Astrocyte of the hippocampus (primary cell): ENCODE measurements around the gene KIRREL3.

Experiments used
- DNase-seq: peaks from one replicate; pipeline ENCODE4 v3.0.0; 2011; ENCODE audit warnings: low read depth, low spot score

KIRREL3 gene

GRCh38 chr11:126997641-126998040, 2.9 kb downstream of the KIRREL3 start:
- DNase-seq = no peak

GRCh38 chr11:126997196-126997595, 3.4 kb downstream of the KIRREL3 start:
- DNase-seq = peak; percentile 53

- no peak for DNase-seq
These were observed 4.3 kb downstream of the KIRREL3 start for GRCh38 chr11:126996036-126996804.

GRCh38 chr11:126993599-126993998, 7.0 kb downstream of the KIRREL3 start:
- DNase-seq = peak; percentile 58

- DNase-seq = peak; percentile 91
These were observed 7.8 kb downstream of the KIRREL3 start for GRCh38 chr11:126992804-126993111.

- peak; percentile 94 for DNase-seq
These were observed 8.3 kb downstream of the KIRREL3 start for GRCh38 chr11:126992065-126992803.

- DNase-seq = peak; percentile 39
These were observed 9.0 kb downstream of the KIRREL3 start for GRCh38 chr11:126991596-126991995.

GRCh38 chr11:126990716-126991480, 9.7 kb downstream of the KIRREL3 start:
- peak; percentile 34 for DNase-seq

GRCh38 chr11:126989942-126990715, 10.4 kb downstream of the KIRREL3 start:
- DNase-seq = peak; percentile 93

- no peak for DNase-seq
These were observed 11.9 kb downstream of the KIRREL3 start for GRCh38 chr11:126988655-126989054.

- no peak for DNase-seq
These were observed 18.9 kb downstream of the KIRREL3 start for GRCh38 chr11:126981635-126982034.

GRCh38 chr11:126978911-126979310, 21.7 kb downstream of the KIRREL3 start:
- DNase-seq = no peak

GRCh38 chr11:126978165-126978564, 22.4 kb downstream of the KIRREL3 start:
- peak; percentile 28 for DNase-seq

- no peak for DNase-seq
These were observed 27.5 kb downstream of the KIRREL3 start for GRCh38 chr11:126973051-126973450.

- no peak for DNase-seq
These were observed 29.3 kb downstream of the KIRREL3 start for GRCh38 chr11:126971305-126971704.

- DNase-seq = peak; percentile 80
These were observed 30.6 kb downstream of the KIRREL3 start for GRCh38 chr11:126969865-126970479.

- no peak for DNase-seq
These were observed 31.7 kb downstream of the KIRREL3 start for GRCh38 chr11:126968915-126969314.

- no peak for DNase-seq
These were observed 35.2 kb downstream of the KIRREL3 start for GRCh38 chr11:126965331-126965730.

- DNase-seq = peak; percentile 11
These were observed 36.8 kb downstream of the KIRREL3 start for GRCh38 chr11:126963603-126964363.

- no peak for DNase-seq
These were observed 37.5 kb downstream of the KIRREL3 start for GRCh38 chr11:126963115-126963514.
